Right forelimb (tissue), 1 donor: ENCODE measurements around the gene THRB.

Source experiments
- DNase-seq: peaks from one replicate; pipeline ENCODE4 v3.0.0-alpha.2; 2018

THRB gene

DNA sequence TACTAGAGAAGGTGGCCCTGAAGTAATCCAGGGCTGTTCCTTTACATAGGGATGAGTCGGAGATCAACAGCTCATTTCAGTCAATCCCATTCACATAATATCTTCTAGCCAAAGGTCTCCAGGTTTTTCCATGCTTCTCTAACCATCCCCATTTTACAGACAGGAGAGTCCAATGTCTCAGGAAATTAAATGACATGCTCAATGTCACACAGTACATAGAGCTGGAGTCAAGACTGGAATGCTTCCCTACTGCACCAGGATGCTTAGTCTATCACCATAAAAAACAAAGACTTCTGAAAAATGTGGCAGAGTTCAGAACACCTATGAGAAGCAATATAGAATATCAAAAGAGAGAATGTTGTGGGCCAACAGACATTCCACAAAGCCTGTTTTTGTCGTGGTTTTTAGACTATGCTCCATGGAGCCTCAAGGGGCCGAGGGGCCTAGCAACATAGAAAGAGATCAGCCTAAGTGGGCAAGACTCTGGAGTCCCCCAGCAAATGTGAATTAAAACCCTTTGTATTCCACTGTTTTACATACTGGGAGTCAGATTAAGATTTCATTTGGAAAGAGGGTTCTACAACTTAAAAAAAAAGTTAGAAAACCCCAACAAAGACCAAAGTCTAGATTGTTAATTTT is 122.0 kb downstream of the THRB start:
- no peak for DNase-seq

GRCh38 chr3:24370352-24371090 is 124.1 kb downstream of the THRB start:
- DNase-seq, result no peak

DNA sequence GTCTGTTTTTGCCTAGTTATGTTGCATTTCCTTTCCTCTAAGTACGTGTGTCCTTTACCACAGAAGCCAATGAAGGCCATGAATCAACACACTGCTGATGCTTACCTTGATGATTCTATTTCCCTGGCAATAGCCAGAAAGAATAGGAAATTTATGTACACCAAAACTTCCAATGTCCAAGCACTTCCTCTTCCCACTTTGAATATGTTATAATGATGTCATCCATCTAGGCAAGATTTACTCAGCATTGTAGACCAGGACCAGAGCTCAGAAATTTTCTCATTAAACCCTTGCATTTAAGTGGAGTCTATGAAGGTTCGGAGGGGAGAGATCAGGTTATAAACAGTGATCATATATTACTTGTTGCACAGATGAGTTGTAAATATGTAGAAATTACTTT is 126.0 kb downstream of the THRB start:
- no peak for DNase-seq

DNA sequence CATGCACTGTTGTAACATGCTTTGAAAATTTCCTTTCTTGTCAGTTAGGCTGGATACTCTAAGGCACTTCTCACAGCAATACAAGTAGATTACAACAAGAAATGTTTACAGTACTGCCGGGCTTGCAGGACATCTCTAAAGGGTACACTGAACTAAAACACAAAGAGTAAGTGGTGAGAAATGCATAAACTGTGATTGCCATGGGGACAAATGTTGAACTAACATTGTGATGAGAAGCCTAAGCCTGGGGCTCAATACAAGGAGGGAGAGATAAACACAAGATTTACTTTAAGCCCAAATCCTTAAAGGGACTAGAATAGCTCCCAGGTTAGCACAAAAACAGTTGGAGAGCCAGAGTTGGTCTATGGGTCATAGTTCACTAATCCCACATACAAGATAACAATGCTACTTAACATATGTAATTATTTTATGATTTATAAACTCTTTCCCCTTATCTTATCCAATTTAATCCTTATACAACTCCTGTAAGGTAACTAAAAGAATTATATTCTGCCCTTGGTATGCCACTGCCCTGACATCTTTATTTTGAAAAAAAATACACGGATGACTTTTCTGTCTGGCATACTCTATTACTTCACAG is 126.9 kb downstream of the THRB start:
- DNase-seq, result no peak

DNA sequence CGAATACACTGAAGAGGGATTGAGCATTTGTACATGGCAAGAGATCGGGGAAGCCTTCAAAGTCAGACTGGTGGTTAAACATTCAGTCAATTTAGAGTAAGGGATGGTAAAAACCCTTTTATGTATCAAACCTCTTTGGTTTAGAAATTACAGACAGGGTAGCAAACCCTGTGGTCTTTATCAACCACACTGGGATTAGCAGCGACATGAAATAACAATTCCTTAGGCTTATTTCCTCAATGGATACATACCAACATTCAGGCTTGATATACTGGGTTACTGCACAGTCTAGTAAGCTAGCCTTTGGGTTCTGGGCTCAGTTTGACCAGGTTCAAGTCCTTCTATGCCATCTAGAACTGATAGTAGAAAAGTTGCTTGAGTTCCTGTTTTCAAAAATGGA is 127.4 kb downstream of the THRB start:
- DNase-seq, result no peak

DNA sequence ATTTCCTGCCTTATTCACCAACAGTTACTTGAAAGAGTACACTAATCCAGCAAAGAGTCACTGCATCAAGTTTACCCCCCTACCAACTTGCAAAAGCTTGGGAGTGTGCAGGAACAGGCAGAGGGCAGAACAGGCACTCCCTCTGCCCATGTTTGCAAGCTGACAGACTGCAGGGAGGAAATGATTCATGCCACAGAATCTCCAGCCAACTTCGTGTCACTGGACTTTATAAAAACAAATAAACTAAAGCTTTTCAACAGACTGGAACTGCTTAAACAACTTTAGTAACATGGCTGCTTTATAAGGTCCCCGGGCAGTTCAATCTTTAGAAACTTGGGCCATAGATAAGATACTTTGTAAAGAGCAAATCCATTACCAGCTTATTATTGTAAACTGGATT is 129.5 kb downstream of the THRB start:
- DNase-seq, result no peak

- DNase-seq, result no peak
Observed at GRCh38 chr3:24364359-24364758, 130.3 kb downstream of the THRB start.

- no peak for DNase-seq
Observed at GRCh38 chr3:24363242-24363641, 131.4 kb downstream of the THRB start.

- no peak for DNase-seq
Observed at GRCh38 chr3:24361623-24362022, 133.0 kb downstream of the THRB start.

DNA sequence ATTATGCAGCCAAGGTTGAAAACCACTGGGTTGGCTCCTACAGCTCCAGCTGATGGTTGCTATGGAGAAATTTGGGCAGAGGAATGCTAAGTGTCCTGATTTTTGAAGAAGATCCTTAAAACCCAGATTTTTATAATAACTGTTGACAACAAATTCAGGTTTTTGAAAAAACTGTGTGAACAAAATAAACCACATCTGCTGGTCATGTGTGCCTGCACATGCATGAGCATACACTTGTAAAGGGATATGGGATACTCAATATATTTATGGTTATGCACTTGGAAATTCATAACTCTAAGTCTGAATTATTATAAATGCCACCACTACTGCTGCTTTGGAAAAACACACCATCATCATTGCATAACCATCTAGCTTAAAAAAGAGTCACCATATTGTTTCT is 133.7 kb downstream of the THRB start:
- no peak for DNase-seq

DNA sequence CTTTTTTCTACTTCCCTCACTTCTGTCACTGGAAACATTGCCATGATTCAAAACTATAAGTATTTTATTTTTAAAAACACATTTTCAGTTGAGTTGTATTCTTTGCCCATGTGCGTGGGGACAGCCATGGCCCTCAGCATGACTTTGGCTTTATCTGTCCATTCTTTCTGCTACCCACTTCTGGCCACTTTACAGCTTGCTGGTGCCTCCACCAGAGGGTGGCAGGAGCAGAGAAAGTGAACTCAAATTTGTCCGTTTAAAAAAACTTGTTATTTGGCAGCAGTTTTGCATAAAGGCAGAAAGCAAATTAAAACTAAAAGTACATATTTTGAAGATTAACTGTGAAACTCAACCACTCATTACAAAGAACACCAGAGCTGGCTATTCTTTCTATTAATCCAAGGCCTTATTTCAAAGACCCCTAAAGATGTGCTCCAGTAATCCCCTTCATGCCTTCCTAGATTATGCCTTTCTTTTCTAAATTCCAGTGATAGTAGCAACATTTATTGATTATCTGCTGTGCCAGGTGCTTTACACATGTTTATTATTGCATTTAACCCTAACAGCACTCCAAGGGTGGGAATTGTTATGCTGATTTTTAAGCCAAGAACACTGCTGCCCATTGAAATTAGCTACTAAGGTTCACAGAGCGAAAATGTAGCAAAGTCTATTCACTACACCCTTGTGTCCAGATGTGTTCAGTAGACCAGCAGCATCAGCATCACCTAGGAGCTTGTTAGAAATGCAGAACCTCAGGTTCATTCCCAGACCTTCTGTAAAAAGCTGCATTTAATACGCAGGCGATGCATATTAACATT is 134.8 kb downstream of the THRB start:
- DNase-seq, result no peak

- no peak for DNase-seq
Observed at GRCh38 chr3:24359102-24359501, 135.5 kb downstream of the THRB start.

- no peak for DNase-seq
Observed at GRCh38 chr3:24357635-24358034, 137.0 kb downstream of the THRB start.

DNA sequence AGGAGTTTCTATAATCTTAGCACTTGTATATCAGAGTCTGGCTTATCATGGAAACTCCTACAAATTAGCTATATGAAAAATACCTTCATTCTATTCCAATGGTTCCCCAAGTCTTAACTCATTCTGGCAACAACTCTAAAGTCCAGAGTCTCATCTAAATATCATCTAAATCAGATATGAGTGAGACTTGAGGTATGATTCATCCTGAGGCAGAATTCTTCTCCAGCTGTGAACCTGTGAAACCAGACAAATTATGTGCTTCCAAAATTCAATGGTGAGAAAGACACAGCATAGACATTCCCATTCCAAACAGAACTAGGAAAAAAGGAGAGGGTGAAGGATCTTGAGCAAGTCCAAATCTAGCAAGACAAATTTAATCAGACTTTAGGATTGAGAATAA is 138.8 kb downstream of the THRB start:
- no peak for DNase-seq

GRCh38 chr3:24354230-24354629 is 140.4 kb downstream of the THRB start:
- no peak for DNase-seq

DNA sequence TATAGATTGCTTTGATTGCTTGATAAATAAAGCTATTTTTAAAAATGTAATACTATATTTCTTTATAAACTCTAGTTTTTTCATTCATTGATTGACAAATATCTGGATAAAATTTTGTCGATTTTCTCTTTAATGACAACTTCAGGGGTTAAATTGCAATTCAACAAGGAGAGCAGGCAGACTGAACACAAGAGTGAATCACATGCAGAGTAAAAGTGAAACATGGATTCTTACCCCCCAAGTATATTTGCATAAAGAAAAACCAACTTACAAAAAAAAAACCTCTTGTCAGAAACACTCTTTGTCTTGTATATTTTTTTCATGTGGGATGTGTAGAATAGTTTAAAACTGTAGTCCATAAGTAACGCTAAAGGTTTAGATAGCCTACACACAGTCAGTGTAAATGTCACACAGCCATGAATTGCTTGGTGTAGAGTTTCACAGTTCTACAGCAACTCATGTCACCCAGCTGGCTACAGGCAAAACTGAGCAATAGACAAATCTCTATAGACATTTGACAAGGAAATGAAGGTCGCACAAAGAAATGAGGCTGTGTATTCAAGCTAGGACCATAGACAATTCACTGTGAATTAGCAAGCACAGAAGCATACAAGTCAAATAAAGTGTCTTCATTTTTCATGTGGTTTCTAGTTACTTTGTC is 141.6 kb downstream of the THRB start:
- no peak for DNase-seq

GRCh38 chr3:24351779-24352469 is 142.7 kb downstream of the THRB start:
- DNase-seq, result no peak

- DNase-seq, result no peak
Observed at GRCh38 chr3:24349367-24350019, 145.2 kb downstream of the THRB start.

GRCh38 chr3:24348348-24348747 is 146.3 kb downstream of the THRB start:
- no peak for DNase-seq

DNA sequence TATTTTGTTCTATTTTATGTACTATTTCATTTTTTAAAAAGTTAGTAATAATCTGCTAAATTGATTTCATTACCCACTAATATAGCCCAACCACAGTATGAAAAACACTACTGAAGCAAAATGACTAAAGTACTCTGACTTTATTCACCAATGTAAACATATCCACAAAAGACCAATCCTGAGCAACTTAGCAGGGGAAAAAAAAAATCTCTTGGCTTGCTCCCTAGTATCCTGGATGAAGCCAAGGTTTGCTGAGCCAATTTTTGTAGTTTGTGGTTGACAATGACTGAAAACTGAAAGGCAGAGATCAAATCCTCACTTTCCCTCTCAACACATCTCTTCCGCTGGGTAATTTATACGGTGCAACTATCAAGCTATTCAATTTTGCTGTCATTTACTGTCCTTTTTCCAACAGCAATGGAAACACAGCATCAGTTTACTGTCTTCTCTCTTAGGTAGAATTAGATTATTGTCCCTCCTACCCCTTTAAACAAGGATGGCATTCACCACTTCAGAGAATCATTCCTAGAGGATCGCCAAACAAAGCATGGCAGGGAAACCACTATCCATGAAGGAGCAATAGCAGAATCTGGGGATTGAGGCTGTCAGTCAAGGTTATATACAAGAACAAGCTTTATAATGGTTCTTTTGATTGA is 149.7 kb downstream of the THRB start:
- DNase-seq, result no peak

GRCh38 chr3:24343084-24343783 is 151.4 kb downstream of the THRB start:
- DNase-seq, result no peak
